T follicular helper cell (primary cell): ENCODE measurements around the gene ANO4.

ENCODE experiments used
- DNase-seq: peaks from one replicate; pipeline ENCODE4 v3.0.0-alpha.2; 2020; ENCODE audit warnings: low read depth

ANO4 gene

DNA sequence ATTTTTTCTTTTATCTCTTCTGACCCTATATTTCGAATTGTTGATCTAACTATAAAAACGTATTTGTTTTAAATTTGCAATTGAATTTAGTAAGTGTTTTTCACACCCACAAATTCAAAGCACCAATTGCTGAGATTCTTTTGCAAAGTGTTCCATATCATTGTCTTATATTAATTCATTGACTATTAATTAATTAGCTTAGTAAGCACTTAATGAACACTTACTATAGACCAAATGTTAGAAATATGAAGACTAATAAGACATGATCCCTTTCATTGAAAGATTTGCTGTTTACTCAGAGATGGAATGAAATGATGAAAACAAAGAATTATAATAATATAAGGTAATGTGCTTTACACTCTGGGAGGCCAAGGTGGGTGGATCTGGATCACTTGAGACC is 14.2 kb downstream of the ANO4 start:
- no peak for DNase-seq

- DNase-seq, result no peak
These were observed 25.7 kb downstream of the ANO4 start for GRCh38 chr12:100820314-100820713.

- DNase-seq, result no peak
These were observed 29.4 kb downstream of the ANO4 start for GRCh38 chr12:100823963-100824362.

- DNase-seq, result no peak
These were observed 29.9 kb downstream of the ANO4 start for GRCh38 chr12:100824476-100824875.

GRCh38 chr12:100826323-100826722 is 31.7 kb downstream of the ANO4 start:
- no peak for DNase-seq

DNA sequence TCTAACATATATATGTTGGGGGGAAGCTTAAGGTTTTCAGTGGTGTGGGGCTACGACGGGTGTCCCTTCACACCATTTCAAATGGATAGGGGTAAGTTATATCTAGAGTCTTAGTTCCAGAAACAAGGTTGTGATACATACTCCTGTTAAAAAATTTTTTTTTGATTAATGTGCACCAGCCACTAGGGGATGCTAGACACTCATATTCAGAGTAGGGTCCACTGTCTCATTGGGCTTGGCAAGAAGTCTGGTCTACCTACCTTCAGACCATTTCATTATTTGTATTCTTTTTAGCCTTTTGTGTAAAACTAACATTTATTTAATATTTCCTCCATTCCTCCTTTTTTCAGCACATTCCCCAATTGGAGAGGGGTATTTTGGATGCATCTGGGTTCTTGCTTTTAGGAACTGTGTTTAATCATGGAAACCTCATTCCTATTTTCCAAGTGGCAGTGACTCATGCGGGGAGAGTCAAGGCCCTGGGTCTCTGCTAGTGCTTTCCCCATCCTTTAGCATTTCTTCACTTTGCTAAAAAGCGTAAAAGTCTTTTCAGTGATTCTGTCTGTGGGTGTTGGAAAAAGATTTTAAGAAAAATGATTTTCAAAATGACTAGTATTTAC is 33.4 kb downstream of the ANO4 start:
- no peak for DNase-seq

DNA sequence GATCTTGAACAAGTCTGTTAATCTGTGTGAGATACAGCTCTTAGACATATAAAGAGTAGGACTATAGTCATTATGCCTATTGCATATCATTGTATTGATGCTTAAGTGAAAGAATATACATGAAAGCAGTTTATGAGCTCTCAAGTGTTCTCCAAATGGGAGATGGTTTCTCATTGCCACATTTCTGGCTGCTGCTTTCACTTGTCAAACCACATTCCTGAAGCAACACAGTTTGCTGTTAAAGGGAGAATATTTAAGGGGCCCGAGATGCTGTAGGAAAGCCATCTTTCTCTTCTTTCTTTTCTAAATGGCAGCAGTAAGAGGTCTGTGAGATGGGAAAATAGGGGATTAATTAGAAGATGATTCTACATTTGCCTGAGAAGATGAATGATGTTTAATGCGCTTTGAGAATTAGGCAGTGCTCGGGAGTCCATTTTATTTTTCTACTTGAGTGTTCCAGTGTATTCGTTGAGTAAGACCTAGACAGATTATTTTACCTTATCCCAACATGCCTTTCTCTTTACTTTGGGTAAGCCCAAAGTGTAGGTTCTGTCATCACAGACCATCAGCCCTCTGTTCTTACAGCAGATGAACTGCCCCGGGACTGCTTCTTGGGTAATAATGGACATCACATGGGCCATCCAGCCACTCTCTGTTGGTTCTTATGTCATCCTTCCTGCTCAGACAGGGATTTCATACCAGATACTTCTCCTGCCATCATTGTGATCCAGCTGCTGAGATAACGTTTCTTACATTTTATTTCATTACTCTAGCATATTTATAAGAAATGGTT is 35.6 kb downstream of the ANO4 start:
- no peak for DNase-seq

GRCh38 chr12:100833282-100833681 is 38.7 kb downstream of the ANO4 start:
- DNase-seq, result no peak

- DNase-seq, result no peak
These were observed 46.2 kb downstream of the ANO4 start for GRCh38 chr12:100840748-100841147.

- no peak for DNase-seq
These were observed 47.6 kb downstream of the ANO4 start for GRCh38 chr12:100842156-100842555.

- no peak for DNase-seq
These were observed 48.5 kb downstream of the ANO4 start for GRCh38 chr12:100843061-100843460.

GRCh38 chr12:100845095-100845494 is 50.5 kb downstream of the ANO4 start:
- no peak for DNase-seq

GRCh38 chr12:100851637-100852036 is 57.1 kb downstream of the ANO4 start:
- no peak for DNase-seq

- DNase-seq, result no peak
These were observed 62.8 kb downstream of the ANO4 start for GRCh38 chr12:100857418-100857817.

DNA sequence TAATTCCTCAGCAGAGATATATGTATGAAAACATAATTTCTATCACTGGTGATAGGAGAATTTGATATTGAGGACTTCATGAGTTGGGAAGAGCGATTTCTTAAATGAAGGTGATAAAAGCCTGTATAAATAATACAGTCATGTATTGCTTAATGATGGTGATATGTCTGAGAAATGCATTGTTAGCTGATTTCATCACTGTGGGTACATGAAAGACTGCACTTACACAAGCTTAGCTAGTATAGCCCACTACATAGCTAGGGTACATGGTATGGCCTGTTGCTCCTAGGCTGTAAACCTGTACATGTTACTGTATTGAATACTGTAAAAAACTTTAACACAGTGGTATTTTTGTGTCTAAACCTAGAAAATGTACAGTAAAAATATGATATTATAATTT is 63.4 kb downstream of the ANO4 start:
- no peak for DNase-seq

DNA sequence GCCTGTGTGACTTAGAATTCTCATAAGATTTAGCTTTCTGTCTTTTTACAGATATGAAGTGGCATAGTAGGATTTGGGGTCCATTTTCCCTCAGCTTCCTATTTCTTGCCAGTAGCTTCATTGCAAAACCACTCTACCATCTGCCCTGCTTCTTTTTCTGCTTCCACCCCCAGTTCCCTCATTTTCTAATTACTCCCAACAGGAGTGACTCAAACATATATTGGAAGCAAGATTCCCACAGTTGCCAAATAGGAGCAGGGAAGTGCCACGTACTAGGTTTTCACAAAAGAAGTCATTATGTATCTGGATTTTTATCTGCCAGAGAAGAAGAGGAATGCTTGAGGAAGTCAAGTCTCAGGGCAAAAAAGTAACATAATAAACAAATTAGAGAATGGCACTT is 64.1 kb downstream of the ANO4 start:
- DNase-seq, result no peak

- no peak for DNase-seq
These were observed 64.6 kb downstream of the ANO4 start for GRCh38 chr12:100859063-100859627.

DNA sequence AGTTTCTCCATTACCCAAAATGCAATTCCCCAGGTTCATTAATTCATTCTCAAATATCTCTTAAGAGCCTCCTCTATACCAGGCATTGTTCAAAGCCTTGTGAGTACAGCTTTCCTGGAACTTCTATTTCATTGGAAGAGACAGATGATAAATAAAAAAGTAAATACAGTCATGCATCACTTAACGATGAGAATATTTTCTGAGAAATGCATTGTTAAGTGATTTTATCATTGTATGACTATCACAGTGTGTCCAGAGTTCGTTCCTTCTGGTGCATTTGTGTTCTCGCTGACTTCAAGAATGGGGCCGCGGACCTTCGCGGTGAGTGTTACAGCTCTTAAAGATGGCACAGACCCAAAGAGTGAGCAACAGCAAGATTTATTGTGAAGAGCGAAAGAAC is 66.0 kb downstream of the ANO4 start:
- DNase-seq, result no peak

- DNase-seq, result no peak
These were observed 68.1 kb downstream of the ANO4 start for GRCh38 chr12:100862676-100863075.

DNA sequence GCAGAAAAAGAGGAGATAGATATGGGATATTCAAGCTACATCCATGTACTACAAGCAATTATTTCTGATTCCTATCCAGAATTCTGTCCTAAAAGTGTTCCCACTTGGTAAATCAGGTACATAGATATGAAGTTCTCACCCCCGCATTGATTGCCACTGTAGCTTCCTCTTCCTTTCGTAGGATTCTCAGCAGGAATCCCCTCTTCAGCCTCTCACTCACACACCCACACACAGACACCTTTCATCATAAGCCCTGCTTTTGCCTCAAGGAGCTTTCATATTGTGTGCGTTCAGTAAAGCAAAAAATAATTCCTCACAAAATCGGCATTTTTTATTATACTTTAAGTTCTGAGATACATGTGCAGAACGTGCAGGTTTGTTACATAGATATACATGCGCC is 69.8 kb downstream of the ANO4 start:
- no peak for DNase-seq

GRCh38 chr12:100867639-100868393 is 73.2 kb downstream of the ANO4 start:
- no peak for DNase-seq

- no peak for DNase-seq
These were observed 73.9 kb downstream of the ANO4 start for GRCh38 chr12:100868487-100868886.
